HG03378 (cell line): ENCODE results near the gene RUFY4.
"Not testable (repeated sequence)": the region's sequence is repeated elsewhere in the genome, so short reads cannot be mapped to it uniquely, and the experiment has no call there.

Experiments used
- ATAC-seq: cut with Tn5 transposase; IDR thresholded peaks from one replicate; pipeline ENCODE4 v1.9.1; 2021; ENCODE audit warnings: mild to moderate bottlenecking, moderate library complexity; ENCODE audit not compliant: unreplicated experiment

RUFY4 gene

DNA sequence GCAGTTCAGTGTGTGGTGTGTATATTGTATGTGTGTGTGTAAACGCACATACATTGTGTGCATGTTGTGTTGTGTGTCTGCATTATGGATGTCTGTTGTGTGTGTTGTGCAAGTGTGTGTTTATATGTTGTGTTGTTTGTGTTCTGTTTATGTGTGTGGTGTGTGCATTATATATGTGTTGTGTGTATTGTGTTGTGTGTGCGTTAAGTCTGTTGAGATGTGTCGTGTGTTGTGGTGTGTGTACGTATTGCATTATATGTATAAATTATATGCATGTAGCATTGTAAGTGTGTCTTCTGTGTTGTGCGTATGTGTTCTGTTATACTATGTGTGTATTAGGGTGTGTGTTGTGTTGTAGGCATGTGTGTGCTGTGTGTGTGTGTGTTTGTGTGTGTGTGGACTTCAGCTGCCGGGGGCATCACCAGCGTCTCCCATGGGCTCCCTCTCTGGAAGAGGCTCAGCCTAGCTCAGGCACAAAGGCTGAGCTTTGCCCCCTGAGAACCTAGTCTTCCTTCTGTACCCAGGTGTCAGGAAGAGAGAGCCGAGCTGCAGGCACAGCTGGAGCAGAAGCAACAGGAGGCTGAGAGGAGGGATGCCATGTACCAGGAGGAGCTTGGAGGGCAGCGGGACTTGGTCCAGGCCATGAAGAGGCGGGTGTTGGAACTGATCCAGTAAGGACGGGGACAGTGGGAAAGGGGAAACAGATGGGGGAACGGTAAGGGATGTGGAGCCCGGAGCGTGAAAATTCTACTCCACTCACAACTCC, 13.7 kb downstream of the RUFY4 start:
- ATAC-seq = no peak

DNA sequence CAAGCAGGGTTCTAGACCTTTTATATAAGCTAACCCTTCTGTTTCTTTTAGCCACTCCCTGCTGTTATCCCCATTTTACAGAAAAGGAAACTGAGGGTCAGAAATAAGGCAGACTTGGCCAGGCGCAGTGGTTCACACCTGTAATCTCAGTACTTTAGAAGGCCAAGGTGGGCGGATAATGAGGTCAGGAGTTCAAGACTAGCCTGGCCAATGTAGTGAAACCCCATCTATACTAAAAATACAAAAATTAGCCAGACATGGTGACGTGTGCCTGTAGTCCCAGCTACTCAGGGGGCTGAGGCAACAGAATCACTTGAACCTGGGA, 14.3 kb downstream of the RUFY4 start:
- ATAC-seq = no peak

DNA sequence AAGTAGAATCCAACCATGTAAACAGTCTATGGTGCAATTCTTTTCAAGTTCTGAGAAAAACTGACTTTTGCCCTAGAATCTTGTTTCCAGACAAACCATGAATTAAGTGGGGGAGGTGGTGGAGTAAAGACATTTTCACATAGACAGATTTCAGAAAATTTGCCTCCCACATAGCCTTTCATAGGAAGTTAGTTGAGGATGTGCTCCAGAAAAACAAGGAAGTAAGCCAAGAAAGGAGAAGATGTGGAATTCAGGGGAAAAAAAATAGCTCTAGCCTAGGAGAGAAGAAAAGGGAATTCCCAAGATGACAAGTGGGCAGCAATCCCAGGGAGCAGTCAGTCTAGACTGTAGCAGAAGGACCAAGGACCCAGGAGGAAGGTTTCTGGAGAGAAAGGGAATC, 17.4 kb downstream of the RUFY4 start:
- ATAC-seq = no peak

DNA sequence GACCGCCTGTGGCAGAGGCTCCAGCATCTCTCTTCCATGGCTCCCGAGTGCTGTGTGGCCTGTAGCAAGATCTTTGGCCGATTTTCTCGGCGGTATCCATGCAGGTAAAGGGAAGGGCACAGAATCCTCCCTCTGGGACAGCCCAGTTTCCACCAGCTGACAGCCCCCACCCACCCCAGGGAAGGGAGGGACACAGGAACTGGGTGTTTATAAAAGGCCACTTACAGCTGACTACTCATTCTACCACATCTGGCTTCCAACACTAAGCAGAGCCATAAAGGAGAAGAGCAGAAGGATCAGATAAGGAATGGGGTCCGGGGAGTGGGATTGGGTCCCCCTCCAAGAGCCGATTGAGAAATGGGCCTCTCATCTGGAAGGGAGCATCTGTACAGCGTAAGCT, 20.2 kb downstream of the RUFY4 start:
- ATAC-seq = no peak

DNA sequence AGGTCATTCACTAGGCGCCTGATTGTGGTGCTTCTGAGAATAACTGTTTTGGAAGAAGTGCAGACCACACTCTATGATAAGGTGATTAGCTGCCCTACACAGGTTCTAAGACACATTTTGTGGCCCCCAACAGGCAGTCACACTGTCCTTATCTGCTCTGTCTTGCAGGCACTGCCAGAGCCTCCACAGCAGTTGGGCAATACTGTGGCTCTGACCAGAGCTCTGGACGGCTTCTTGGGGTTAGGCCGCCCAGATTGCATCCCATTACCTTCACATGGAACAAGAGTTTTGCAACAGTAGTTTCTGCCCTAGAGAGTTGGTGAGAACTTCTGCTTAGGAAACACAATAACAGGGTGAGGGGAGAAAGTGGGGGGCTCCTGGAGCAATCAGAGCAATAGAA, 22.7 kb downstream of the RUFY4 start:
- no peak for ATAC-seq

DNA sequence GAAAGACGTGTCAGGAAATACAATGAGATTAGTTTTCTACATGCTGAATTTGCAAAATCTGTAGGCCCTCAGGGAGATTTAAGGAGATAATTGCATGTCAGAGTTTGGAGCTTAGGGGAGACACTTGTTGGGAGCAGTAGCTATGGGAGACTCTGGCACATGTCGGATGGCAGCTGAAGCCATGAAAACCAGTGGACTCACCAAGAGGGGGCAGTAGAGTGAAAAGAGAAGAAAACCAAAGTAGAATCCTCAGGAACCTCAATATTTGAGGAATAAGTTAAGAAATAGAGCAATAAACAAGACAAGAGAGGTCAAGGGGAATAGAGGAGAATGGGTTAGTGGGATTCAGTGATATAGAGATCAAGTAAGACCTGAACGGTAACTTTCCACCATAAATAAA, 24.8 kb downstream of the RUFY4 start:
- no peak for ATAC-seq

DNA sequence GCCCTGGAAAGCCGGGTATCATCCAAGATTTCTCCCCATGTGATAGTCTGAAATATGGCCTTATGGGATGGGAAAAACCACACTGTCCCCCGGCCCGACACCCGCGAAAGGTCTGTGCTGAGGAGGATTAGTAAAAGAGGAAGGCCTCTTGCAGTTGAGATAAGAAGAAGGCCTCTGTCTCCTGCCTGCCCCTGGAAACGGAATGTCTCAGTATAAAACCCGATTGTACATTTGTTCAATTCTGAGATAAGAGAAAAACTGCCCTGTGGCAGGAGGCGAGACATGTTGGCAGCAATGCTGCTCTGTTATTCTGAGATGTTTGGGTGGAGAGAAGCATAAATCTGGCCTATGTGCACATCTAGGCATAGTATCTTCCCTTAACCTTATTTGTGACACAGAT, 26.8 kb downstream of the RUFY4 start:
- no peak for ATAC-seq

DNA sequence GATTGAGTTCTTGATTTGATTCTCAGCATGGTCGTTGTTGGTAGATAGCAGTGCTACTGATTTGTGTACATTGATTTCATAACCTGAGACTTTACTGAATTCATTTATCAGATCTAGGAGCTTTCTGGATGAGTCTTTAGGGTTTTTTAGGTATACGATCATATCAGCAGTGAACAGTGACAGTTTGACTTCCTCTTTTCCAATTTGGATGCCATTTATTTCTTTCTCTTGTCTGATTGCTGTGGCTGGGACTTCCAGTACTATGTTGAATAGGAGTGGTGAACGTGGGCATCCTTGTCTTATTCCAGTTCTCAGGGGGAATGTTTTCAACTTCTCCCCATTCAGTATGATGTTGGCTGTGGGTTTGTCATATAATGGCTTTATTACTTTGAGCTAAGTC, 28.9 kb downstream of the RUFY4 start:
- ATAC-seq = no peak

DNA sequence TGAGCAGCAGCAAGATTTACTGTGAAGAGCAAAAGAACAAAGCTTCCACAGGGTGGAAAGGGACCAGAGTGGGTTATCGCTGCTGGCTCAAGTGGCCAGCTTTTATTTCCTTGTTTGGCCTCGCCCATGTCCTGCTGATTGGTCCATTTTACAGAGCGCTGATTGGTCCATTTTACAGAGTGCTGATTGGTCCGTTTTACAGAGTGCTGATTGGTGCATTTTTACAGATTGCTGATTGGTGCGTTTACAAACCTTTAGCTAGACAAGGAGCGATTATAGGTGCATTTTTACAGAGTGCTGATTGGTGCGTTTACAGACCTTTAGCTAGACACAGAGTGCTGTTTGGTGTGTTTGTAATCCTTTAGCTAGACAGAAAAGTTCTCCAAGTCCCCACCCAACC, 39.8 kb downstream of the RUFY4 start:
- not testable (repeated sequence) for ATAC-seq

DNA sequence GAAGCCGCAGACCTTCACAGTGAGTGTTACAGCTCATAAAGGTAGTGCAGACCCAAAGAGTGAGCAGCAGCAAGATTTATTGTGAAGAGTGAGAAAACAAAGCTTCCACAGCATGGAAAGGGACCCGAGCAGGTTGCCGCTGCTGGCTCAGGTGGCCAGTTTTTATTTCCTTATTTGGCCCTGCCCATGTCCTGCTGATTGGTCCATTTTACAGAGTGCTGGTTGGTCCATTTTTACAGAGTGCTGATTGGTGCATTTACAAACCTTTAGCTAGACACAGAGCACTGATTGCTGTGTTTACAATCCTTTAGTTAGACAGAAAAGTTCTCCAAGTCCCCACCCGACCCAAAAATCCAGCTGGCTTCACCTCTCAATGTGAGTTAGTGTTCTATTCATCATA, 52.7 kb downstream of the RUFY4 start:
- ATAC-seq = not testable (repeated sequence)

DNA sequence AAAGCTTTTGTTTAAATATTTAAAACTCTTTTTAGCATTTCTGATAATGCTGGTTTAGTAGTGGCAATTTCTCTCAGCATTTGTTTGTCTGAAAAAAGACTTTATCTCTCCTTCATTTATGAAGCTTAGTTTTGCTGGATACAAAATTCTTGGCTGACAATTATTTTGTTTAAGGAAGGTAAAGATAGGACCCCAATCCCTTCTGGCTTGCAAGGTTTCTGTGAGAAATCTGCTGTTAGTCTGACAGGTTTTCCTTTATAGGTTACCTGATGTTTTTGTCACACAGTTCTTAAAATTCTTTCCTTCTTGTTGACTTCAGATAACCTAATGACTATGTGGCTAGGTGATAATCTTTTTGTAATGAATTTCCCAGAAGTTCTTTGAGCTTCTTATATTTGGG, 53.2 kb downstream of the RUFY4 start:
- ATAC-seq = not testable (repeated sequence)

DNA sequence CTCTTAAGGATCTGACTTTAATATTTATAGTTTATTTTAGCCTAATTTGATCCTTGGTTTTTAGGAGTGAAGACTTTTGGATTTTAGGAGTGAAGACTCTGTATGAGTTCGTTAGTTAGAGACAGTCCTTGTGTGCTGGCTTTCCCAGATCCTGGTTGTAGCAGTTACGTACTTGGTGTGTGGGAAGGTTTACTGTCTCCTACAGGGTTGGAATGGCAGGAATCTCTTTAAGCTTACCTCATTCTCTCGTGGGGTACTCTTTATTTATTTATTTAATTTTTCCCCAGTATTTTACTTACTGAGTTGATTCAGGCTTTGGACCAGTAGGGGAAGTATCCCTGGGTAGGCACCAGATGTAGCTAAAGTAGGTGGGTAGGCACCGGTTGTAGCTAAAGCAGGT, 54.9 kb downstream of the RUFY4 start:
- no peak for ATAC-seq

DNA sequence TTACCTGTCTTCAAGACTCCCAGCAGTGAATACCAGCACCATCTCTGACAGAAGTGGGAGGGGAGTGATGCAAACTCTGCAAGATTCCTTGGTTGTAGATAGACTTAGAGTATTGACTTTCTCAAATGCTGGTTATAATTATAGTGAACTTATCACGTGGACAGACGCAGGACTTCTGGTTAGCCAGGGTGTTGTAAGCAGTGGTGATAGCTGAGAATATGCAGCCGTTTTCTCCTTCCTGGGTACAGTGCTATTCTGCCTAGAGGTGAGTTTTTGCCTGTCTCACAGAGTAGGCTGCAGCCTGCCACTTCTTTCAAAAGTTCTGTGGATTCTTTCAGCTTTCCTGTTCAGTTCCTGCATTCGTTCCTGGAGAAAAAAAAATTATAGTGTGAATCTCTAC, 56.0 kb downstream of the RUFY4 start:
- ATAC-seq = no peak

DNA sequence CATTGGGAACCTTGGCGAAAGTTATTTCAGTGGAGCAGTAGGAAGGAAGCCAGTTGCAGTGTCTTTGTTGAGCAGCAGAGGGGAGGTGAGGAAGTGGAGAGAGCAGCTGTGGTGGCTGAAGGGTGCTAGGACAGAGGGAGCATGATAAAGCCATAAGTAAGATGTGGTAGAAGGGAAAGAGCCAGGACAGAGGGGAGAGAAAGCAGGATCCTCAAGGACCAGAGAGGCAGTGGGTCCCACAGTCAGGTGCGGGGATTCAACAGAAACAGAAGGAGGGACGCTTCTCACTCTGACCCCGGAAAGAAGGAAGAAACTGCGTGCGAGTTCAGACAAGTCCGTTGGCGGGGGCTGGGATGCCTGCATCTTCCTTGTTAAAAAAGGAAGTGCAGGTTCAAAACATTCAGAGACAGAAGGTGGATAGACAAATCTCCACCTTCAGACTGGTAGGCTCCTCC, 56.6 kb downstream of the RUFY4 start, which contains the start of gene CXCR2:
CXCR2 (plus strand) TSS at position 403 of the 455 bp plus-strand sequence. CDS start 8,774 bp downstream, outside the sequence.
- no peak for ATAC-seq

DNA sequence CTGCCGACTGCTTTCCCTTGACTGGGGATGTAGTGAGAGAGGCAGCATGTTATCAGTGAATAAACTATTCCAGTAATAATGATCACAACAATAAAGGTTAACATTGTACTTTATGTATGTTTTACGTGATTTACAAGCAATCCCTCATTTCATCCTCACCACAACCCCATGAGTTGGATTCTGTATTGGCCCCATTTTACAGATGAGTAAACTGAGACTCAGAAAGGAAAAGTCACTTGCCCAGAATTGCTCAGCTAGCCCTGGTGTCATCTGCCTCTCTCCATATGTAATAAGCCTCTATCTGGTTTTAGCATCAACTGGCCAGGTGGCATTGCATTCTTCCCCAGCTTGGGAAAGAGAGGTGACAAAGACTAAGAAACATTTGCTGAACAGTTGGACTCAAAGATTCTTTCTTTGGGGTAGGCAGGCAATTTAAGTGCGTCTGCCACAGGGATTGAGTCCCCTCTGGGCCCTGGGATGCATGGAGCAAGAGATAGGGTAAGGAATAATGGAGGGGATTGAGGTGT, 58.9 kb downstream of the RUFY4 start:
- ATAC-seq = no peak

DNA sequence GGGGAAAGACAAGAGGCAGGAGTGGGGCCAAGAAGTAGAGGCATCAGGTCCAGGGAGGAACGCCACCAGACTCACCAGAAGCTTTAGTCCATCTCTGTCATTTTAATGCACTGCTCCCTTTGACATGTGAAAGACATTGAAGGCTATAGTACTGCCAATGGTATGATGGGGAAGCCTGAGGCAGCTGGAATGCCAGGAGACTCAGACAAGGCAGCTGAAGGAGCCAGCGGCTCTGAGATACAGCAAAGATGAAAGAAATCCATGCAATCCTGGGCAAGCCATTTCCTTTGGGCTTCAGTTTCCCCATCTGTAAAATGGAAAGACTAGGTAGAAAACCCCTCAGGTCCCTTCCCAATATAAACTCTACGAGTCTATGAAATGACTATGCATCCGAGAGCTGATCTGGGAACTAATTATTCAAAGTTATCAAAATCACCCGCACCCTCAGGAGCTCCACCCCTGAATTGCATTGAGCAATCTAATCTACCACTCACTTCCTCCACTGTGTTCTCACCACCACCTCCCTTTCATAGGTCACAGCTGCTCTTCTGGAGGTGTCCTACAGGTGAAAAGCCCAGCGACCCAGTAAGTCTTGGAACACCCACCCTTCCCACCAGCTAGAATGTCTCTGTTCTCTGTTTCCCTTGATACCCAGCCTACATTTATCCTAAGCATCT, 59.9 kb downstream of the RUFY4 start:
- no peak for ATAC-seq

DNA sequence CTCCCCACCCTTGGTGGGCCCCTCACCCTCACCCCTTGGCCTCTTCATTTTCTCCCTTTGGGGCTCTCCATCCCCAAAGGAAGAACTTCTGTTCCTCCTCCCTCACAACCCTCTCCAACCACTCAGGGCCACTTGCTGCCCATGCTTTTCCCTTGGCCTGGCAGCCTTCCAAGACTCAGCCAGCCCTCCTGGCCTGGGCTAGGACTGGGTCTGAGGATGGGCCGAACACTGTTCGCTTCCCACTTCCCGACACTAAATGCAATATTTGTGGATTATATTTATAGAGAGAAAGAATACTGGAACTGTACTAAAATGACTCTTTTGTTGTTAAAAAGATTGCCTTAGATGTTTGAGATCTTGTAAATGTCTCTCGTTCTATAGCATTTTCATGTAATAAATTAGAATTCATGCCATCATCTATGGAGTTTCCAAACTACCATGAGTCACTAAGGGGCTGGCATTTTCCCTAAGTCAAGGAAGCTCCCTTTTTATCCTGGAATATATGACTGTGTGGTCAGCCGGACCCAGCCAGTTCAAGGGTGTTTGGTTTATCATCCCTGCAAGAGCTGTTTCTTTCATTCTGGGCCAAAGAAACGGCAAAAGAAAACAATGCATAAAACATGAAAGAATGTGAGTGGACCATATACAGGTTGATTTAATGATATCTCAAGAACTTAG, 60.5 kb downstream of the RUFY4 start:
- ATAC-seq = no peak

DNA sequence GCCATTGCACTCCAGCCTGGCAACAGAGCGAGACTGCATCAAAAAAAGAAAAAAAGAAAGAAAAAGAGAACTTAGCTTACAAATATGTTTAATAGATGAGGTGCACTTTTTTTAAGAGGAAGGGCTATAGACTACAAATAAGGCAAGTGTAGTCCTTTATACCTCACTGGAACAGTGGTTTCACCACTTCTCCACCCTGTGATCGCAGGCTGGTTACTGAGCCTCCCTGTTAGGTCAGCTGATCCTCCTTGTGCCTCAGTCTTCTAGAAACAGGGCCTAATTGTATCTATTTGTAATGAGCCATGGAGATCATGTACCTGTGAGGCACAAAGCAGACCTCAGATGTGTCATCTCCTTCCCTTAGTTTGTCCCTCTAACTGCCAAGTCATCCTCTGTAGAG, 61.3 kb downstream of the RUFY4 start:
- no peak for ATAC-seq

DNA sequence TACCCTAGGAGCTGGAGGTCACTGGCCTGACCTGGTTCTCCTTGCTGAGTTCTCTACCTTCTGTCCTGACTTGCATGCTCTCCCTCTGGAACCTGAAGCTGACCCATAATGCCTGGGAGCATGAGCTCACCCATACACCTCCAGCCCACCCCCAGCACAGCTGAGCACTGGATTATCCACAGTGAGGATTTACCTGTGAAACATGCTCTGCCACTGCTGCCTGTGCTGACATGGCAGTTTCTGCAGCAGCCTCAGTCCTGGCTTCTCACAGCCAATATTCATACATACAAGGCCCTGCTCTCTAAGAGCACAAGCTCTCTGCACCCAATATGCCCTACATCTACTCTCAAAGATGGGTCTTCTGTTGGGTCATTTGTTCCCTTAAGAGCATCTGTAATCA, 61.8 kb downstream of the RUFY4 start:
- no peak for ATAC-seq

DNA sequence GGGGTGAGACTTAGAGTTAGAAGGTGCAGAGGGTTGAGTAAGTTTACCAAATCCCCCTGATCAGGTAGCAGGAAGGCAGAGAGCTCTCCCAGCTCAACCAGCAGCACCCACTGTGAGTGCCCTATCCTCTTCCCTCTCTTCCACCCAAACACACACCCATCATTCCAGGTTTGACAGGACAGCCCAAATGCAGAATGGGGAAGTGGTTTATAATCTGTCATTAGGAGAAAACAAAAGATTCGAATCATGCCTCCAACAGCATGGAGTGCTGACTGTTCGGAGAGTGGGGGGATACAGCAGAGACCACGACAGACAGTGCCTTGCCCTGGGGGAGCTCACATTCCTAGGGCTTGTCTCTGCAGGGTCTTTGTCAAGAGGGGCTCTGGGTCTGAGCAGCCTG, 68.5 kb downstream of the RUFY4 start:
- no peak for ATAC-seq

DNA sequence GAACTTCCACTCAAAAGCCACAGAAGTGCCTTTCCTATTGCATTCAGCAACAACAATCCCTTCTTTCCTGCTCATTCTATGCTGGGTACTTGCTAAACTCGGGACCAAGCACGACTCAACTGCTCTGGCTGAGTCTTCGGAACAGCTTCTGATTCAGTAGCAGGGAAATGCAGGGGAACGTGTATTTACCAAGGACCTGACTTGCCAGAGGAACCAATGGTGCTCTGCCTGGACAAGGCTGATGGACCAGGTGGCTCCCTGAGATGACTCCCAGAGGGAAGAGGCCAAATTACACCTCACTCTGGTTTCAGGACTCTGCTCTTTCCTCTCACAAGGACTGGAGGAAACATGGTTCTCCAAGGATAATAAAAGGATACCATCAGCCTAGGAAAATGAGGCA, 69.0 kb downstream of the RUFY4 start:
- ATAC-seq = no peak
